Peyer's patch (tissue), 4 donors: ENCODE data around the gene GMCL2.

Experiments used
- CTCF ChIP-seq, 6 experiments: fragments of 450-650 bp in 4 of 6; fragments of 200-600 bp in 2 of 6; sonication (generic) in 1 of 6; IDR thresholded peaks; one replicate each; pipeline ENCODE4 v1.5.1; 2017 to 2019; ENCODE audit warnings: antibody characterized with exemption in 6 of 6, mild to moderate bottlenecking in 3 of 6, moderate library complexity in 1 of 6
- POLR2A ChIP-seq, 2 donors: fragments of 450-650 bp; IDR thresholded peaks; one replicate each; pipeline ENCODE4 v1.5.1; 2017; ENCODE audit warnings: antibody characterized with exemption in 2 of 2, mild to moderate bottlenecking in 2 of 2, moderate library complexity in 2 of 2

DNA sequence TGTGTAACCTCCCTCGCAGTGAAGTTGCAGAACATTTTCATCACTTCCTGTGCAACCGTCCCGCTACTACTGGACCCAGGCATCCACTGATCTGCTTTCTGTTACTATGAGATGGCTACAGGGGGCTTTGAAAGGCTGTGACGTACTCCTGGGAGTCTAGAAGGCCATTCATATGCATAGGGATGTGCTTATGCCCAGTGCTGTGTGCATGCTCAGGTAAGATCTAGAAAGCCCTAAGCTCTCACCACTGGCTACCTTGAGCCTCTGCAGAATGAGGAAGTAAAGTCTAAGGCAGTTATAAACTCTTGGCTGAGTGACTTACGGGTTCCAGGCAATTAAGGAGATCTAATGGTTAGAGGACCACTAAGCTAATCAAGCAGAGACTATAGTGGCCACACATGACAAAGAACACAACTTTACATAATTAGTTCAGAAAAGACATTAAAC is 28.9 kb upstream of the GMCL2 start:
- TF ChIP-seq CTCF (IDR thresholded peaks at IDR 0.05), result no peak
- TF ChIP-seq POLR2A (IDR thresholded peaks at IDR 0.05), result no peak
